GM18951 (cell line): ENCODE measurements around the gene DOK7.

ENCODE experiments used
- POLR2A ChIP-seq: IDR thresholded peaks from 4 replicates; pipeline ENCODE4 v1.6.1; 2011; ENCODE audit warnings: mild to moderate bottlenecking; ENCODE audit not compliant: insufficient read length, insufficient read depth; ENCODE audit errors: extremely low read depth
- in situ Hi-C: fragments of 300-500 bp; cut with MboI; formaldehyde crosslinking; loops from one replicate; pipeline ENCODE4 v1.12.0; 2022; ENCODE audit warnings: low sequenced_read_pairs, mixed read lengths, inconsistent platforms; ENCODE audit not compliant: unreplicated experiment

DOK7 gene

GRCh38 chr4:3462790-3463415 is at the start of gene DOK7:
DOK7 (plus strand) TSS chr4:3463306; CDS start chr4:3463376, 70 bp downstream.
- no peak for TF ChIP-seq POLR2A
- in situ Hi-C loops: no loop called here

- in situ Hi-C loops: no loop called here
- no peak for TF ChIP-seq POLR2A
Measured at GRCh38 chr4:3413675-3414420, 49.3 kb upstream of the DOK7 start.

DNA sequence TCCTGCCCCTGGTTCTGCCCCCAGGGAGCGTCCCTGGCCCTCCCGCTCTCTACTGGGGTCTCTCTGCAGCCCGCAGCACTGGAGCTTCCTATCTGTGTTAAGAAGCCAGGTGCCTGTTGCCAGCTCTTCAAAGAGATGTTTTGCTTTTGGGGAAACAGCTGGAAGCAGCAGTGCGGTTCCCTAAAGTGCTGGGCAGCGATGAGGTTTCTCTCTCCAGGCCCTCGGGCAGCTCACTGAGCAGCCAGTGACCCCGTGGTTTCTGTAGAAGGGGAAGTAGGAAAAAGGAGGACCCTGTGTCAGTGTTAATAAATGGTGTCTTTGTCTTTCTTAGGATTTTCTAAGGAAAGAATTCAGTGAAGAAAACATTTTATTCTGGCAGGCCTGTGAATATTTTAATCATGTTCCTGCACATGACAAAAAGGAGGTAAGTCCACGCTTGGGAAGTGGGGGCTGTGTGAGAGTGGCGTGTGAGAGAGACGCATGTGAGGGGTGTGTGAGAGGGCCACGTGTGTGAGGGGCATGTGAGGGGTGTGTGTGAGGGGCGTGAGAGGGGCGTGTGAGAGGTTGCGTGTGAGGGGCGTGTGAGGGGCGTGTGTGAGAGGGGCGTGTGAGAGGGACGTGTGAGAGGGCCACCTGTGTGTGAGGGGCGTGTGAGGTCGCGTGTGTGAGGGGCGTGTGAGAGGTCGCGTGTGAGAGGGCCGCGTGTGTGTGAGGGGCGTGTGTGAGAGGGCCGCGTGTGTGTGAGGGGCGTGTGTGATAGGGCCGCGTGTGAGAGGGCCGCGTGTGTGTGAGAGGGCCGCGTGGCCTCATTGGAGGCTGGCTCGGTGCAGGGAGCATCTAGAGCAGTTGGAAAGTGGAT is 48.5 kb upstream of the DOK7 start:
- no peak for TF ChIP-seq POLR2A
- in situ Hi-C loops: no loop called here

GRCh38 chr4:3415471-3416141 is 47.5 kb upstream of the DOK7 start:
- in situ Hi-C loops: no loop called here
- TF ChIP-seq POLR2A: no peak

DNA sequence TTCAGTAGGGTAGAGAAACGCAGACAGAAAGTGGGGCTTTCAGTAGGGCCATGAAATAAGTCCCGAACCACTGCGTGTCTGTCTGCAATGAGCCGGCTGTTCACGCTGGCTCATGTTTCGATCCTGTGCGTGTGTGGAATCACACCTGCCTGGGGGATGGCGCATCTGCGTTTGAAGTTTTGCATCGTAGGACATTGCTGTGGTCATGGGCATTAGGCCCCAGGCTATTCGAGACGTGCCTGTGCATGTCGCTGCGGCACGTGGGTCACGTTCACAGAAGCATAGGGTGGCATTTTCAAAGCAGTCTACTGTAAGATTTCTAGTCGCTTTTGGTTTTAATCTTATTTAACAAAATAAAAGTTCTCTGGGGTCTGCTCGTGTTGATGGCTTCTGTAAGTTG is 46.8 kb upstream of the DOK7 start:
- no peak for TF ChIP-seq POLR2A
- in situ Hi-C loops: no loop called here

DNA sequence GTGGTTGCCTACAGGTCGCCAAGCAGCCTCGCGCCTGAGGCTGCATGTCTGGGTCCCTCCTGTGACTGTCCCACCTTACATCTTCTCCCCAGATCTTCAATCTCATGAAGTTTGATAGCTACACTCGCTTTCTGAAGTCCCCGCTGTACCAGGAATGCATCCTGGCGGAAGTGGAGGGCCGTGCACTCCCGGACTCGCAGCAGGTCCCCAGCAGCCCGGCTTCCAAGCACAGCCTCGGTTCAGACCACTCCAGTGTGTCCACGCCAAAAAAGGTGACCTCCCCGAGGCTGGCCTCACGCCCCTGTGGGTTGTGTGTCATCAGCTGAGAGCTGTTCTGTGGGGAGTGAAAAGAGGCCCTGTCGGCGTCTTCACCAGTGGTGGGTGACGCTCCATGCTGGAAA is 46.3 kb upstream of the DOK7 start:
- in situ Hi-C loops: no loop called here
- TF ChIP-seq POLR2A: no peak

DNA sequence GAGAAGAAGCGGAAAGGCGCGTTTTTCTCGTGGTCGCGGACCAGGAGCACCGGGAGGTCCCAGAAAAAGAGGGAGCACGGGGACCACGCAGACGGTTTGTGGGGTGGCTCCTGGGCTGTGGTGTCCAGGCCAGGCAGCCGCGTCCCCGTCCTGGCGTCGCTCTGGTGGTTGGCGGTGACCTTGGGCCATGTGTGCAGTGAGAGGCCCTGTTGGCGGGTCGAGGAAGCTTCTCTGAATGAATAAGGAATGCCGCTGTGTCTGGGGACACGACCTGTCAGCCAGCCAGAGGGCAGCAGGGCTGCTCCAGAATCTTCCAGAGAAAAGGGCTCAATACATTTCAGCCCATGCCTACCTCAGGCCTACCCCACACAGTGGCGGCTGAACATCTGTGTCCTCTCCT is 45.7 kb upstream of the DOK7 start:
- in situ Hi-C loops: no loop called here
- TF ChIP-seq POLR2A: no peak

DNA sequence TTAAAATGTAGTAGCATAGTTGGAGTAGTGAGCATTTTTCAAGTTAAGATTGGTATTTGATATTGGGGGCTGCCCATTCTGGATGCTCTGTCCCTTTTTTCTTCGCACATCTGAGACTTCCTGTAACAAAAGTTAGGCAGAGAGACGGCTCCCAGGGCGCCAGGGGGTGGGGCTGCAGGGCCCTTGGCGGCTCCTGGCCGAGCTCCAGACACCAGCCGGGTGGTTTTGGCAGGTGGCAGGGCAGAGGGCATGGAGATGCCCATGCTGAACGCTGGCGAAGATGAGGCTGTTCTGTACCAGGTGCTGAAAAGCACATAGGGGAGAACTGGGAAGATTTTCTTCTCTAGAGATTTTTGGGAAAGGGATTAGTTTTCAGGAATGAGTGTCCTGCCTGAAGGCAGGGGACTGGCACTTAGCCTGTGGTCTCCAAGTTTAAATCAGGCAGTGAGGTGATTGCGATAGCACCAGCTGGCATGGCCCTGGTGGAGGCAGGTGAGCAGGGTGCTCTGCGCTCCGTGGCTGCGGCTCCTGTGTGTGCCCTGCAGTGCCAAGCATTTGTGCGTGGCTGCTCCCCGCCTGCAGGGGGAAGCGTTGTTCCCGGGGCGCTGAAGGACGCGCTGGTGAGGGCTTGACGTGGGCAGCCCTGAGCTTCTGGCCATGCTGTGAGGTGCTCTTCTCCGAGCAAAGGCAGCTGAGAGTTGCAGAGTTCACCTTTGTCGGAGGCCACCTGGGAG is 44.9 kb upstream of the DOK7 start:
- TF ChIP-seq POLR2A: no peak

DNA sequence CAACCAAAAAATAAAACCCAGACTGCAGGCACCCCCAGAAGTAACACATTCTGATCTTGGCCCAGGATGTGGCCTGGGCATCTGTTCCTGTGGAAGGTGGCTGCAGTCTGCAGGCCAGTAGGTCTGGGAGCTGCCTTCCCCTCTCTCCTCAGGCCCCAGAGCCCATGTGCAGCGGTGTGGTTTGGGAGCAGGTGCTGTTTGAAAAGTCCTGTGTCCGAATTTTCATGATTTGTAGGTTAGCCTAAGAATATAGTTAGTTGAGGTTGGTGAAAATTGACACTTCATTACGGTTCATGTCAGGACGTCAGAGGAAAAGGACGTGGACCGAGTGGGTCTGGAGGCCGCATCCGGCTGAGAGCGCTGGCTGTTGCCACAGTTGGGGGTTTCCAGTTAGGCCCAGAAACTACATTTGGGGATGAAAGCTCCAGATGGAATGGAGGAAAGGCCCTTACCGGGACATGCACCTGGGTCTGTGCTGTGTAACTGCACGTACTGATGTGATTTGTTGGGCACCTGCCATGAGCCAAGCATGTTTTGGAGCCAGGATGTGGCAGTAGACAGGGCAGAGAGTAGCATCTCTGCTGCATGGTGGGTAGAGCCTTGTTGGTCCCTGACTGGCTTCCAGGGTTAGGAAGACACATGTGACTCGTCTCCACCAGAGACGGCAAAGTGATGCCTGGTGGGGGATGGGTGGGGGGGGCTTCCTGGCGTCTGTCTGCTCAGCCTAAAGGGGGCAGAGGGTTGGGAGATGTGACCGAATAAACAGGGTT is 43.1 kb upstream of the DOK7 start:
- in situ Hi-C loops: no loop called here
- no peak for TF ChIP-seq POLR2A

More for the DNA sequence above, 44.9 kb upstream of the DOK7 start:
- in situ Hi-C loops: no loop called here

DNA sequence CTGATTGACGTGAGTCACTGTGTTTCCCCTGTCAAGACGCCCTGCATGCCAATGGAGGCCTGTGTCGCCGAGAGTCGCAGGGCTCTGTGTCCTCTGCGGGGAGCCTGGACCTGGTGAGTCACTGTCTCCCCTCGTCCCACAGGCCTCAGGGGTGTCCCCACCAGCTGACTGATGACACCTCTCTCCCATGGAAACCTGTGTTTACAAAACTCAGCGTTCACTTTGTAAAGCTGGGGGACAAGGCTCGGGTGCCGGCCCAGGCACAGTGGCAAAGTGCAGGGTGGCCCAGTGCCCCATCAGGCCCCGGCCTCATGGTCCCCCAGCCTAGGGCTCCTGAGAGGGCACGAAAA is 42.5 kb upstream of the DOK7 start:
- TF ChIP-seq POLR2A: no peak

DNA sequence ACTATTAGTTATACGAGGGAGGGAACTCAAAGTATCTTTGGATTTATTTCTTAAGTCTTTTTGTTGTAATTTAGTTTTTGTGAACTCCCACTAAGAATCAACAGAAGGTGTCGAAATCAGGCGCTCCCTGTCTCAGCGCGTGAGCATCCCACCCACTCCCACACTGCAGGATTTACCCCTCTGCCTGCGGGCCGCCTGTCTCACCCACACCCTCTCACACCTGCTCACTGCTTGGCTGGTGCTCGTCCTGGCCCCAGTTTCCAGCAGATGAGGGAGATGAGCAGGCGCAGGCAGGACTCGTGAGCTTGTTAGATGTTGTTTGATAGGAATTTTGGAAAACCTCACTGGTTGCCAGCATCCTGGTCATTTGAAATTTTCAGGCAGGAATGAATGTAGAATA is 42.1 kb upstream of the DOK7 start:
- in situ Hi-C loops: no loop called here
- no peak for TF ChIP-seq POLR2A

More for the DNA sequence above, 42.5 kb upstream of the DOK7 start:
- in situ Hi-C loops: no loop called here

GRCh38 chr4:3421470-3421869 is 41.6 kb upstream of the DOK7 start:
- TF ChIP-seq POLR2A: no peak
- in situ Hi-C loops: no loop called here

- TF ChIP-seq POLR2A: no peak
- in situ Hi-C loops: no loop called here
Measured at GRCh38 chr4:3422241-3422801, 40.8 kb upstream of the DOK7 start.
